ENCODE results near the gene ADGRL3.

ADGRL3 gene

DNA sequence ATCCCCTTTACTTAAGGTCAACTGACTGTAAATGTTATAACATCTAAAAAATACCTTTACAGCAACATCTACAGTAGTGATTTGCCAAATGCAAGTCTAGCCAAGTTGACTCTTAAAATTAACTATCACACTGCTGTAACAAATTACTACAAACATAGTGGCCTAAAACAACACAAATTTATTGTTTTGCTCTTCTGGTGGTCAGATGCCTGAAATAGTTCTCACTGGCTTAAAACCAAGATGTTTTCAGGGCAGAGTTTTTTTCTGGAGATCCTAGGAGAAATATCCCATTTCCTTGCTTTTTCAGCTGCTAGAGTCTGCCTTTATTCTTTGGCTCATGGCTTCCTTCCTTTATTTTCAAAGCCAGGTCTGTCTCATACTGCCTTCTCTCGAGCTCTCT lies 120.5 kb downstream of the ADGRL3 start:
- Histone ChIP-seq H3K27ac (ENCODE audit: low read length) (no peak overlapping the region), H3K27me3 (ENCODE audit: insufficient read depth, low read length, poor library complexity) (no peaks in the 10 kb centered on the region), H3K4me2 (ENCODE audit: insufficient read depth, low read length) (no peak overlapping the region), H2AFZ (ENCODE audit: low read depth, low read length) (no peak overlapping the region), H3K36me3 (ENCODE audit: insufficient read depth, low read length) (no peaks in the 10 kb centered on the region), H3K79me2 (ENCODE audit: insufficient read depth, low read length) (no peaks in the 10 kb centered on the region), H3K4me3 (ENCODE audit: low read depth in 1 of 2, low read length in 2 of 2) (no peak overlapping the region), H3K9ac (ENCODE audit: low read depth, low read length) (no peak overlapping the region), H3K4me1 (ENCODE audit: insufficient read depth, low read length) (no peaks in the 10 kb centered on the region), H4K20me1 (ENCODE audit: insufficient read depth, low read length) (no peaks in the 10 kb centered on the region), H3K9me3 (ENCODE audit: insufficient read depth, low read length, severe bottlenecking) (no peaks in the 10 kb centered on the region)
- ATAC-seq (ENCODE audit: insufficient read depth, low read depth) (no peak), DNase-seq (no peak)
- TF ChIP-seq, protein P1, sequence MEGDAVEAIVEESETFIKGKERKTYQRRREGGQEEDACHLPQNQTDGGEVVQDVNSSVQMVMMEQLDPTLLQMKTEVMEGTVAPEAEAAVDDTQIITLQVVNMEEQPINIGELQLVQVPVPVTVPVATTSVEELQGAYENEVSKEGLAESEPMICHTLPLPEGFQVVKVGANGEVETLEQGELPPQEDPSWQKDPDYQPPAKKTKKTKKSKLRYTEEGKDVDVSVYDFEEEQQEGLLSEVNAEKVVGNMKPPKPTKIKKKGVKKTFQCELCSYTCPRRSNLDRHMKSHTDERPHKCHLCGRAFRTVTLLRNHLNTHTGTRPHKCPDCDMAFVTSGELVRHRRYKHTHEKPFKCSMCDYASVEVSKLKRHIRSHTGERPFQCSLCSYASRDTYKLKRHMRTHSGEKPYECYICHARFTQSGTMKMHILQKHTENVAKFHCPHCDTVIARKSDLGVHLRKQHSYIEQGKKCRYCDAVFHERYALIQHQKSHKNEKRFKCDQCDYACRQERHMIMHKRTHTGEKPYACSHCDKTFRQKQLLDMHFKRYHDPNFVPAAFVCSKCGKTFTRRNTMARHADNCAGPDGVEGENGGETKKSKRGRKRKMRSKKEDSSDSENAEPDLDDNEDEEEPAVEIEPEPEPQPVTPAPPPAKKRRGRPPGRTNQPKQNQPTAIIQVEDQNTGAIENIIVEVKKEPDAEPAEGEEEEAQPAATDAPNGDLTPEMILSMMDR (IDR thresholded peaks at IDR 0.05; ENCODE audit: borderline replicate concordance, extremely low read depth, low read length, poor library complexity, severe bottlenecking), result no peak
- no peak for TF ChIP-seq EZH2 (IDR thresholded peaks at IDR 0.05; ENCODE audit: borderline replicate concordance, low read depth, low read length, severe bottlenecking)

GRCh38 chr4:61332693-61333092 lies 132.6 kb downstream of the ADGRL3 start:
- Histone ChIP-seq H2AFZ (ENCODE audit: low read depth, low read length) (no peak overlapping the region), H3K27me3 (ENCODE audit: insufficient read depth, low read length, poor library complexity) (no peaks in the 10 kb centered on the region), H4K20me1 (ENCODE audit: insufficient read depth, low read length) (no peaks in the 10 kb centered on the region), H3K4me2 (ENCODE audit: insufficient read depth, low read length) (no peak overlapping the region), H3K36me3 (ENCODE audit: insufficient read depth, low read length) (no peaks in the 10 kb centered on the region), H3K79me2 (ENCODE audit: insufficient read depth, low read length) (no peaks in the 10 kb centered on the region), H3K27ac (ENCODE audit: low read length) (no peak overlapping the region), H3K4me3 (ENCODE audit: low read depth in 1 of 2, low read length in 2 of 2) (no peak overlapping the region), H3K4me1 (ENCODE audit: insufficient read depth, low read length) (no peaks in the 10 kb centered on the region), H3K9me3 (ENCODE audit: insufficient read depth, low read length, severe bottlenecking) (no peaks in the 10 kb centered on the region), H3K9ac (ENCODE audit: low read depth, low read length) (no peak overlapping the region)
- ATAC-seq (ENCODE audit: insufficient read depth, low read depth) (no peak), DNase-seq (no peak)
- no peak for TF ChIP-seq EZH2 (IDR thresholded peaks at IDR 0.05; ENCODE audit: borderline replicate concordance, low read depth, low read length, severe bottlenecking)
- TF ChIP-seq, protein P1 (IDR thresholded peaks at IDR 0.05; ENCODE audit: borderline replicate concordance, extremely low read depth, low read length, poor library complexity, severe bottlenecking), result no peak

- Histone ChIP-seq H3K9ac (ENCODE audit: low read depth, low read length) (no peak overlapping the region), H2AFZ (ENCODE audit: low read depth, low read length) (no peak overlapping the region), H3K4me3 (ENCODE audit: low read depth in 1 of 2, low read length in 2 of 2) (no peak overlapping the region), H3K36me3 (ENCODE audit: insufficient read depth, low read length) (no peaks in the 10 kb centered on the region), H3K27ac (ENCODE audit: low read length) (no peak overlapping the region), H3K27me3 (ENCODE audit: insufficient read depth, low read length, poor library complexity) (no peaks in the 10 kb centered on the region), H4K20me1 (ENCODE audit: insufficient read depth, low read length) (no peaks in the 10 kb centered on the region), H3K9me3 (ENCODE audit: insufficient read depth, low read length, severe bottlenecking) (no peaks in the 10 kb centered on the region), H3K4me1 (ENCODE audit: insufficient read depth, low read length) (no peaks in the 10 kb centered on the region), H3K4me2 (ENCODE audit: insufficient read depth, low read length) (no peak overlapping the region), H3K79me2 (ENCODE audit: insufficient read depth, low read length) (no peaks in the 10 kb centered on the region)
- DNase-seq (no peak), ATAC-seq (ENCODE audit: insufficient read depth, low read depth) (no peak)
- TF ChIP-seq, protein P1 (IDR thresholded peaks at IDR 0.05; ENCODE audit: borderline replicate concordance, extremely low read depth, low read length, poor library complexity, severe bottlenecking), result no peak
- TF ChIP-seq EZH2 (IDR thresholded peaks at IDR 0.05; ENCODE audit: borderline replicate concordance, low read depth, low read length, severe bottlenecking), result no peak
Observed at GRCh38 chr4:61333490-61333889, 133.4 kb downstream of the ADGRL3 start.

GRCh38 chr4:61335241-61335763 lies 135.2 kb downstream of the ADGRL3 start:
- no peak for ATAC-seq (ENCODE audit: insufficient read depth, low read depth)
- H4K20me1 ChIP-seq (ENCODE audit: insufficient read depth, low read length), result no peaks in the 10 kb centered on the region
- no peak overlapping the region for H3K4me2 ChIP-seq (ENCODE audit: insufficient read depth, low read length)
- H3K4me3 ChIP-seq (ENCODE audit: low read depth in 1 of 2, low read length in 2 of 2), result no peak overlapping the region
- TF ChIP-seq, protein P1 (IDR thresholded peaks at IDR 0.05; ENCODE audit: borderline replicate concordance, extremely low read depth, low read length, poor library complexity, severe bottlenecking), result no peak
- no peak for TF ChIP-seq EZH2 (IDR thresholded peaks at IDR 0.05; ENCODE audit: borderline replicate concordance, low read depth, low read length, severe bottlenecking)
- no peaks in the 10 kb centered on the region for H3K27me3 ChIP-seq (ENCODE audit: insufficient read depth, low read length, poor library complexity)
- no peaks in the 10 kb centered on the region for H3K36me3 ChIP-seq (ENCODE audit: insufficient read depth, low read length)
- no peaks in the 10 kb centered on the region for H3K9me3 ChIP-seq (ENCODE audit: insufficient read depth, low read length, severe bottlenecking)
- no peak overlapping the region for H3K27ac ChIP-seq (ENCODE audit: low read length)
- H3K79me2 ChIP-seq (ENCODE audit: insufficient read depth, low read length), result no peaks in the 10 kb centered on the region
- H2AFZ ChIP-seq (ENCODE audit: low read depth, low read length), result no peak overlapping the region
- no peaks in the 10 kb centered on the region for H3K4me1 ChIP-seq (ENCODE audit: insufficient read depth, low read length)
- DNase-seq, result no peak
- no peak overlapping the region for H3K9ac ChIP-seq (ENCODE audit: low read depth, low read length)
